Glutamatergic neuron (in vitro differentiated cells): ENCODE measurements around the gene MED16. TPM values are rescaled to one million over a fixed set of nuclear protein-coding genes. Genes with fewer than 3 reads are reported as not detected.

Experiments
- DNase-seq: peaks from one replicate; pipeline ENCODE4 v3.0.0; 2022
- H3K27ac Mint-ChIP-seq: one replicate; pipeline ENCODE4 v1.8.0; 2020; ENCODE audit warnings: mild to moderate bottlenecking, mixed read lengths, inconsistent platforms; ENCODE audit not compliant: unreplicated experiment
- H3K27me3 Mint-ChIP-seq: one replicate; pipeline ENCODE4 v1.8.0; 2020; ENCODE audit warnings: mild to moderate bottlenecking, moderate library complexity, mixed read lengths, inconsistent platforms; ENCODE audit not compliant: unreplicated experiment
- H3K36me3 Mint-ChIP-seq: one replicate; pipeline ENCODE4 v1.8.0; 2020; ENCODE audit warnings: mild to moderate bottlenecking, mixed read lengths, inconsistent platforms; ENCODE audit not compliant: unreplicated experiment
- H3K4me1 Mint-ChIP-seq: one replicate; pipeline ENCODE4 v1.8.0; 2020; ENCODE audit warnings: mild to moderate bottlenecking, low read depth, mixed read lengths, inconsistent platforms; ENCODE audit not compliant: unreplicated experiment
- H3K4me3 Mint-ChIP-seq: one replicate; pipeline ENCODE4 v1.8.0; 2020; ENCODE audit warnings: mild to moderate bottlenecking, mixed read lengths, inconsistent platforms; ENCODE audit not compliant: unreplicated experiment
- H3K9me3 Mint-ChIP-seq: one replicate; pipeline ENCODE4 v1.8.0; 2020; ENCODE audit warnings: mild to moderate bottlenecking, moderate library complexity, mixed read lengths, inconsistent platforms; ENCODE audit not compliant: unreplicated experiment
- CTCF ChIP-seq: fragments of 200-600 bp; sonication (generic); IDR thresholded peaks from one replicate; pipeline ENCODE4 v1.5.0; 2021; ENCODE audit not compliant: partially characterized antibody, unreplicated experiment
- long read RNA-seq: library from polyadenylated mRNA; unstranded; transcript quantifications from one replicate; pipeline ENCODE4 v2.0.0, GENCODE V29; 2020; ENCODE audit not compliant: unreplicated experiment
- total RNA-seq: library from RNA; stranded (reverse); fragmentation: NEBNext Ultra II Directional; extraction: Animal tissue kit (Norgen Biotek cat#: 25700); gene quantifications from one replicate; pipeline ENCODE4 v1.2.1, GENCODE V29; 2021; ENCODE audit not compliant: unreplicated experiment

MED16 gene
- total RNA-seq, result 65.0 TPM
- long read RNA-seq, transcript MED16-204 (15 exons, 3,420 nt), result major isoform, 14 of 35 reads
- long read RNA-seq, partial matches to known transcripts, result 11 of 35 reads
- long read RNA-seq, other reads (novel, unspliced or antisense), result 8 of 35 reads

DNA sequence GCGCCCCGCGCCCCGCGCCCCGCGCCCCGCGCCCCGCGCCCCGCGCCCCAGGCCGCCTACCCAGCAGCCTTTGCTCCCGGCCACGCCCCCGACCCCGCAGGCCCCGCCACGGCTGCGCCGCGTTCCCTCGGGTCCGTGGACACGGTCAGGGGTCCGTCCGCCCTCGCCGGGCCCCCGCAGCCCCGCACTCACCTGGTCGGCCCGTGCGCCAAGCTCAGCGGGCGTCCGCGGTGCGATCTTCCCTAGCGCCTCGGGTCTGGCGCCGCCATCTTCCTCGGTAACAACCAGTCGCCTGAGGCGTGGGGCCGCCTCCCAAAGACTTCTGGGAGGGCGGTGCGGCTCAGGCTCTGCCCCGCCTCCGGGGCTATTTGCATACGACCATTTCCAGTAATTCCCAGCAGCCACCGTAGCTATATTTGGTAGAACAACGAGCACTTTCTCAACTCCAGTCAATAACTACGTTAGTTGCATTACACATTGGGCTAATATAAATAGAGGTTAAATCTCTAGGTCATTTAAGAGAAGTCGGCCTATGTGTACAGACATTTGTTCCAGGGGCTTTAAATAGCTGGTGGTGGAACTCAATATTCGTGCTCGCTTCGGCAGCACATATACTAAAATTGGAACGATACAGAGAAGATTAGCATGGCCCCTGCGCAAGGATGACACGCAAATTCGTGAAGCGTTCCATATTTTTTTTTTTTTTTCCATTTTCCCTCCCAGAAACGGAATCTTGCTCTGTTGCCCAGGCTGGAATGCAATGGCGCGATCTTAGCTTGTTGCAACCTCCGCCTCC, at the start of gene MED16, which contains the start of gene RNU6-9:
TSS of gene MED16 (minus strand) at position 294 of the 796 bp plus-strand sequence. CDS start 2,056 bp downstream, outside the sequence.
TSS of gene RNU6-9 (plus strand) at position 591 of the 796 bp plus-strand sequence.
- no peaks in the 10 kb centered on the region for H3K36me3 Mint-ChIP-seq
- peaks cover 19% of the 10 kb centered on the region for H3K9me3 Mint-ChIP-seq
- peak within 1 kb of the TSS; percentile 90 for H3K4me3 Mint-ChIP-seq
- DNase-seq, result peak; percentile 89
- no peak for TF ChIP-seq CTCF
- H3K27me3 Mint-ChIP-seq, result peaks cover 15% of the 10 kb centered on the region
- H3K4me1 Mint-ChIP-seq, result peaks cover 3% of the 10 kb centered on the region
- H3K27ac Mint-ChIP-seq, result peak within 1 kb of the TSS; percentile 99

GRCh38 chr19:942133-942645, 49.2 kb upstream of the MED16 start:
- no peak for TF ChIP-seq CTCF
- Mint-ChIP-seq H3K4me1 (peaks cover 13% of the 10 kb centered on the region), H3K4me3 (no peak overlapping the region), H3K27ac (no peak overlapping the region), H3K9me3 (peaks cover 9% of the 10 kb centered on the region), H3K36me3 (peaks cover 9% of the 10 kb centered on the region), H3K27me3 (peaks cover 11% of the 10 kb centered on the region)
- no peak for DNase-seq

DNA sequence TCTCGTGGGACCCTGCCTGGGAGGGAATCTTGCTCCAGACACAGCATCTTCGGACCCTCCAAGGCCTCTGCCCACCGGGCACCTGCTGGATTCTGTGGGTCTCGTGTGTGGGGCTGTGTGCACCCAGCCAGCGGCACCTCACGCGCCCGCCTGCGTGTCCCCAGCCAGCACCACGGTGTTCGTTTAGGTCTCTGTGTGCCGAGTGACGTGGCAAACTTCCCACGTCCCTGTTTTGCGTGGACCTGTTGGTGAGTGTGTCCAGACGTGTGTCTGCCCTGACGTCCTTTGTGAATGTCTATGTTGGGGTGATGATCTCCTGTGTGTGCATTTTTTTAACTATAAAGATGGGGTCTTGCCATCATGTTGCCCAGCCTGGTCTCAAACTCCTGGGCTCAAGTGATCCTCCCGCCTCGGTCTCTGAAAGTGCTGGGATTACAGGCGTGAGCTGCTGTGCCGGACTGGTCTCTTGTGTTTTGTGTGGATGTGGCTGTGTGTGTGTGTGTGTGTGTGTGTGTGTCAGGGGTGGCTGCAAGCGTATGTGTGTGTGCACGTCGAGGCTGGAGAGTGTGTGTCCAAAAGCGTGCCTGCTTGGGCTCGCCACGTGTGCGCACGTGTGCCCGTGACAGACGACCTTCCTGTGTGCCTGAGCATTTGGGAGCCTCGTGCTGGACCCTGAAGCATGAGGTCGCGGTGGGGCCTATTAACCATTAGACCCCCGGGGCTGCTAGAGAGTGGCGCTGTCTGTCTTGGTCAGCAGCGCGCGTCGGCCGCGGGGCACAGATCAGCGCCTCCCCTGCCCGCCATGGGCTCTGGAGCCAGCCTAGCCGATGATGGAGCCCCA, 48.5 kb upstream of the MED16 start:
- no peak for TF ChIP-seq CTCF
- Mint-ChIP-seq H3K4me3 (peak overlapping the region; percentile 55), H3K36me3 (peaks cover 10% of the 10 kb centered on the region), H3K27me3 (peaks cover 10% of the 10 kb centered on the region), H3K27ac (peak overlapping the region; percentile 76), H3K4me1 (peaks cover 14% of the 10 kb centered on the region), H3K9me3 (peaks cover 9% of the 10 kb centered on the region)
- no peak for DNase-seq

DNA sequence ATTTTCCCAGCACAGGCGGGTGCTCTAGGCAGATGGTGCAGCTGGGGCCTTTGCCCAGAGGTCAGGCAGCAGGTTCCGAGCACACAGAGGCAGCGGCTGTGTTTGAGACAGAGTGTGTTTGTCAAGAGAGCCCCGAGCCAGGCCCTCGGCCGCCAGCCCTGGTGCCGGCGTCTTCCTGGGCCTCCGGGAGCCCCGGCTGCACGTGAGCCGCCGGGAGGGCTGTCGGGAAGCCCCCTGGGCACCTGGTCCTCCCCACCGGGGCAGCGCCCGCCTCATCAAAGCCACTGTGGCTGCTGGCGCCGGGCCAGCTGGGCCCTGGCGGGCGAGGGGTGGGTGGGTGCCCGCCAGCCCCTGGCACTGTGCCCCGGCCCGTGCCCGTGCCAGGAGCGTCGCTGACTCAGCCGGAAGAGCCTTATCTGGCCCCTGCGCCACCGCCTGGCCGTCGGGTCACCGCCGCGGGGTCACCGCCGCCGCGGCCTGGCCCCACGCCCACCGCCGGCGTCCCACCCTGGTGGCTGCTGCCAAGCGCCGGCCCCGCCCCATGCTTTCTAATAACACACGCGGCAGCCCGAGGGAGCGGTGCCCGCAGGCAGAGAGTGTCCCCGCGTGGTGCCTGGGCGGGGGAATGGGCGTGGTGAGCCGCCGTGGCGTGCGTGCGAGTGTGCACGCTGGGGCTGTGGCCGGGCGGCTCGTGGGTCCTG, 47.8 kb upstream of the MED16 start:
- Mint-ChIP-seq H3K27ac (peak overlapping the region; percentile 94), H3K9me3 (peaks cover 9% of the 10 kb centered on the region), H3K36me3 (peaks cover 10% of the 10 kb centered on the region), H3K27me3 (peaks cover 10% of the 10 kb centered on the region), H3K4me1 (peaks cover 14% of the 10 kb centered on the region), H3K4me3 (no peak overlapping the region)
- no peak for DNase-seq
- no peak for TF ChIP-seq CTCF
